Urothelium cell line (cell line): ENCODE measurements around the gene ATP8B3.

Source experiments
- DNase-seq: peaks from one replicate; pipeline ENCODE4 v3.0.0; 2011; ENCODE audit warnings: low spot score, mixed read lengths
- FAIRE-seq: peaks from 2 replicates; lab custom pipeline; 2011; peaks lifted over from hg19 to GRCh38; lab: Jason Lieb, UNC

ATP8B3 gene

DNA sequence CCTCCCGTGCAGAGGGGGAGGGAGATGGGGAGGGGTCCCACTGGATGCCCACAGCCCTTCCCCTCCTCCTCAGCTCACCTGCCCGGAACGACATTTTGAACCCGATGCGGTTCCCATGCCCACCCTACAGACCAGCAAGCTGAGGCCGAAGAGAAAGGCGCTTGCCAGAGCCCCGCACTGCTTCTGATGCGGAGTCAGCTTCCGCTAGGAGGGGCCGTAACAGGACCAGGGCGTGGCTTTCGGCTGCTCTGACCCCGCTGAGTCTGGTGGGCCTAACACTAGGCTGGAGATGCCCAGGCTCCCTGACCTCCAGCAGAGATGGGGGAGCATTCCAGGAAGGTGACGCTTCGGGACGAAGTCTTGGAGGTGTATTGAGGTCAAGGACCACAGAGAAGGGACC, 52.1 kb downstream of the ATP8B3 start:
- DNase-seq (no peak), FAIRE-seq (no peak)

- no peak for FAIRE-seq
- DNase-seq = no peak
Observed at GRCh38 chr19:1758959-1759903, 52.8 kb downstream of the ATP8B3 start.

- FAIRE-seq = no peak
- no peak for DNase-seq
Observed at GRCh38 chr19:1758231-1758577, 53.9 kb downstream of the ATP8B3 start.

- no peak for FAIRE-seq
- DNase-seq = no peak
Observed at GRCh38 chr19:1757468-1758230, 54.4 kb downstream of the ATP8B3 start.

DNA sequence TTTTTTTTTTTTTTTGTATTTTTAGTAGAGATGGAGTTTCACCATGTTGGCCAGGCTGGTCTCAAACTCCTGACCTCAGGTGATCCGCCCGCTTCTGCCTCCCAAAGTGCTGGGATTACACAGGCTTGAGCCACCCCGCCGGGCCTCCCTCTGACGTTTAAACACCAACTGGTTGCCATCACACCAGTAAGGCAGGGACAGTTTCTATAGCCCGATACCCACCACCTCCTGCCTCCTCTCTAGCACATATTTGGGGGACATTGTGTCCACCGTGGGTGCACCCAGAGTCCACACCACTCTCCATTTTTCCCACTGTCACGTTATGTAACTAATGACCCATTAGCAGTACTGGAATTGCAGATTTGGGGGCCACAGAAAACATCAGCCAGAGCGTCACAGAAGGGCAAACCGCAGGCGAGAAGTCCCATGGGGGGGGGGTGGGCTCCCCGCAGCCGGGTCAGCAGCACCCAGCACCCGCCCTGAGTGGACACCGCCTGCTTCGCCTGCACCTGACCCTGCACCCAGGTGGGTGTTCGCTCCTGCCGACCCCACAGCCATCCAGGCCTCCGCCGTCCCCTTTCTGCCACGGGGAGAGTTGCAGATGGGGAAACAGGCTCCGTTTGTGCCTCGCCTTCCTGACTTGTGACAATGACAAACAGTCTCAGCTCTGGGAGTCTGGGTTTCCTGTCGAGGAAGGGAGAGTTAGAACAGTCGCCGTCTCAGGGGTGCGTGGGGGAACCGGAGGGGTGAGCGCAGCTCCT, 55.2 kb downstream of the ATP8B3 start:
- no peak for FAIRE-seq
- DNase-seq = no peak

- FAIRE-seq = no peak
- no peak for DNase-seq
Observed at GRCh38 chr19:1756264-1756663, 55.8 kb downstream of the ATP8B3 start.

DNA sequence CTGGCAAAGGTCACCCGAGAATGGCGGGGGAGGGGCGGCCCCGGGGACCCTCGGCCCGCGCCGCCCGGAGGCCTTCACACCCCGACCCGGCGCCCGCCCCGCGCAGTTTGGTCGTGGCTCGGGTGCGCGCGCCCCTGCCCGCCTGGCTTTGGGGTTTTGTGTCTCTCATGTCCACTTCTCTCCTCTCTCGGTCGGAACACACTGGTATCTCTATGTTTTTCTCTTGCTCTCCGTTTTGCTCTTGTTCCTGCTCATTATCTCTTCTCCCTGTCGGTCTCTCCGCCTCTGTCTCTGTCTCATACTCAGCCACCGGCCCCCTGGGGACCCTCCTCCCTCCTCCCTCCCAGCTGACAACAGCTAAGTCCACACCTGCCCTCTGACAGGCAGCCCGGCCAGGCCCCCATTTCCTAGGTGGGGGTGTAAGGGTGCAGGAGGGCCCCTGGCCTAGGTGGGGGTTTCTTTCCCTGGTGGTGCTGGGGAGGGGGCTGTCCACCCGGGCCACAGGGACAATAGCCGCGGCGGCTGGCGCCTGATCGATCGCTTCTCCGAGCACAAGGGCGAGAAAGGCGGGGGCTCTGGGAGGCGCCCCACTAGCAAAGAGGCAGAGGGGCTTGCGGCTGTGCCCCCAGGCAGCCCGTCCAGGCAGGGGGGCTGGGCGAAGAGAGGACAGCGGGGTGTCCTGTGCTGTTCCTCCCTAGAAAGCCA, 56.5 kb downstream of the ATP8B3 start:
- FAIRE-seq = no peak
- no peak for DNase-seq

DNA sequence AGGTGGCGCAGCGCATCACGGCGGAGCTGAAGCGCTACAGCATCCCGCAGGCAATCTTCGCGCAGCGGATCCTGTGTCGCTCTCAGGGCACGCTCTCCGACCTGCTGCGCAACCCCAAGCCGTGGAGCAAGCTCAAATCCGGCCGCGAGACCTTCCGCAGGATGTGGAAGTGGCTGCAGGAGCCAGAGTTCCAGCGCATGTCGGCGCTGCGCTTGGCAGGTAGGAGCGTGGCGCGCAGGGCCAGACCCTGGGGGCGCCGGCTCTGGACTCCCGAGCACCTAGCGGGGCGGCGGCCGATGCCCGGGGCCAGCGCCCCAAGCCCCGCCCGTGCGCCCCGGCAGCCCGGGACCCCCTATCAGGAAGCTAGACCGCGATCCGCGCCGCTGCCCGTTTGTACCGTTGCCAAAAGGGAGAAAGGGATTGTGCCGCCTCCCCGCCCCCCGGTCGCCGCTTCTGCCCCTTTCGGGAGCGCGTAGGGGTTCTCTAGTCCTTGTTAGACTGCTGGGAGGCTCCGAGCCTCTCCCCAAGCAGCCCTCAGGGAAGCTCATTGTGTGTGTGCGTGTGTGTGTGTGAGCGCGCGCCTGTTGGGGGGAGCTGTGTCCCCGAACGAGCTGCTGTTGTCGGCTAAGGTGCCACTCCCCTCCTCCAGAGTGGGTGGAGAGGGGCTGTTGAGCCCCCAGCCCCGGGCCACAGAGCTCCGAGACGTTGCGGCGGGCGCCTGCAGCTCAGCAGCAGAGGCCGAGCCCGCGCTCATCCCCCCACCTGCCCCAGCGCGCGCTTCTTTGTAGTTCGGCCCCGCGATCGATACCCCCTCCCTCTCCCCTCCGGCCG, 57.2 kb downstream of the ATP8B3 start:
- FAIRE-seq = no peak
- DNase-seq = peak; percentile 35

GRCh38 chr19:1754018-1754635, 57.9 kb downstream of the ATP8B3 start:
- no peak for DNase-seq
- FAIRE-seq = no peak

- DNase-seq = no peak
- no peak for FAIRE-seq
Observed at GRCh38 chr19:1752757-1753728, 59.0 kb downstream of the ATP8B3 start, which contains the start of gene ONECUT3. ONECUT3 (plus strand) TSS chr19:1753506; CDS start chr19:1753663, 157 bp downstream.

DNA sequence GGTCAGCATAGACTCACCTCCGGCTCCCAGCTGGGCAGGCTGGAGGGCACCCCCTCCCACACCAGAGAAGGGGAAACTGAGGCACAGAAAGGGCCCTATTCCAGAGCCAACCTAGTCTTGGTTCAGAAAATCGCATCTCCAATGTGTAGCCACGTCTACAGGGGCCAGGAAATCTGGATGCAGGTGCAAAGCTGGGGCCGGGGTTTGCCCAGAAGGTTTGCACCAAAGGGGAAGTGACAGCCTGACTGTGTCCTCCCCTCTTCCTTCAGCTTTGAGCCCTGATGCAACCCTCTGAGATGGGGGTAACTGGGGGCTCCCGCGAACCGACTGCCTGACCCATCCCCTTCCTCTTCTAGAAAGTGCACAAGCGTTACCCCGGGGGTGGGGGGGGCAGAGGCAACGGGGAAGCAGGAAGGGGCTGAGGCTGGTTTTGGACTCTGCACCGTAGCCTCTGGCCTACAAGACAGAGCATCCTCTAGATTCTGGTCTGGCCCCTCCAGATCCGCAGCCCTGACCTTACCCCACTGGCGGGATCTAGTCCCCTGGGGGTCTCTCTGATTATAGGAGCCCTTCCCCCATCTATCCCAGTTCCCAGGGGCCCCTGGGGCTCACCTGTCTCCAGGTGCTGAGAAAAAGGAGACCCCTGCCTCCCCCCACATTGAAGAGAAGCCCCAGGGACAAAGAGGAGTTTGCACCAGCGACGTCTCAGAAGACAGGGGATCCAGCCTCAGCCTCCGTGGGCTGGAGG, 59.9 kb downstream of the ATP8B3 start:
- FAIRE-seq (no peak), DNase-seq (no peak)

GRCh38 chr19:1751367-1752008, 60.6 kb downstream of the ATP8B3 start:
- FAIRE-seq (no peak), DNase-seq (no peak)

DNA sequence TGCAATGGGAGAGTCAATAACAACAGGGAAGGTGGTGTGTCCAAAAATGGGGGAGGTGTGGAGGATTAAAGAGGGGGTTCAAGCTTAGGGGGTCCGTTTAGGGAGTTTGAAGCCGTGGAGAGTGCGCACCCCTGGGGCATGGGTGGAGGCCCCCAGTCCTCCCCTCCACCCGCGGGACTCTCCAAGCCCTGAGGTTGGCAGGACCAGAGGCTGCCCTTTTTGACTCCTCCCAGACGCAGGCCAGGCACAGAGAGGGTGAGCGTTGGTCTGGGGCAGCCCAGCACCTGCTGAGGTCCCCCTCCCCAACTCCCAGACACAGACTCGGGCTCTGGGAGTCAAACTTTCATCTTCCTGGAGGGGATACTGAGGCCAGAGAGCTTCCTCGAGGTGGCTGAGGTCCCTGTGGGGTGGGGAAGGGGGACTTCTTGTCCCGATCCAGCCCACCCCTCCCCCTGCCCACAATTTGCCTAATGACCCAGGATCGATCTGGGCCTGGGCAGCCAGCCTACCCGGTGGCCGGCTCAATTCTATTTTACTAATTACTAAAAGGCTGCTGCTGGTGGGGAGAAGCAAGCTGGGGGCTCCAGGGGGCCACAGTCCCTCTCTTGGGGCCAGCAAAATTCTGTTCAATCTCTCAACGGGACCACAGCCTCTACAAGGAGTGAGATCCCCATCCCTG, 61.6 kb downstream of the ATP8B3 start:
- FAIRE-seq (no peak), DNase-seq (no peak)

DNA sequence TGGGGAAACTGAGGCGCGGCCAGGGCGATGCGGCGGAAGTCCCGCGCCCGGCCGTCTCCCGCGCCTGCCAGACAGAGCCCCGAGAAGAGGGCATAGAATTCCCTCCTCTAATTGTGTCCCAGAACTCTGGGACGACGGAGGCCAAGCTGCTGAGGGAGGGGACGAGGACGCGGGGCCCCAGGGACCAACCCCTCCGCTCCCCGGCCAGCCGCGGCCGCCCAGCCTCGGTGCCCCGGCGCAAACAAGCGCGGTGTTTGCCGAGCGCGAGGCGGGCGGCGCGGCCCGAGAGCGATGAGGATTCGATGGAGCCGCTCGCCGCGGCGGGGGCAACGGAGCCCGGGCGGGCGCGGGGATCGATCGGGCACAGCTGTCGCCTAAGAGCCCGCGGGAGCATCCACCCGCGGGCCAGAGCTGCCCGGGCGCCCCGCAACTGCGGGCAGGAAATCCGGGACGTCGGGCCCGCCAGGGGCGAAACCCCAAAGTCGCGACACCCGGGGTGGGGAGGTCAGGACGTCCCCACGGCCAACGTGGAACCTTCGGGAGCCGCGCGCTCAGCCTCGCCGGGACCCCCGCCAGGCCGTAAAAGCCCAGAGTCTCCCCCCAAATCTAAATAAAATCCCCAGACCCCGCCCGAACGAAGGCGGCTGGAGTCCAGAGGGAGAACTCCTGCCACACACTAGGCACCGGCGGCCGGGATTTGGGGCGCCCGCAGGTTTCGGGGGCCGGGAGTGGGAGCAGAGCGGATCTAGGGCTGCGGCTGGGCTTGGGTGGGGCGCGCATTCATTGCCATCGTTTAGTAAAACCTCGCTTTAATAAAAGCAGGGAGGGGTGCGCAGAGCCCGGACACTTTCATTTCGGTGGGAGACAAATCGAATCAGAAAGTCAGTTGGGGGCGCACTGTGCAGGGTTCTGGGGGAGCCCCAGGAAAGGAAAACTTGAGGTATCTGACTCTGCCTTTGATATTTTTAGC, 62.4 kb downstream of the ATP8B3 start:
- FAIRE-seq = no peak

GRCh38 chr19:1748873-1749341, 63.2 kb downstream of the ATP8B3 start:
- DNase-seq = no peak
- no peak for FAIRE-seq

More for the DNA sequence above, 62.4 kb downstream of the ATP8B3 start:
- no peak for DNase-seq
